ENCODE results near the gene NFIB.

DNA sequence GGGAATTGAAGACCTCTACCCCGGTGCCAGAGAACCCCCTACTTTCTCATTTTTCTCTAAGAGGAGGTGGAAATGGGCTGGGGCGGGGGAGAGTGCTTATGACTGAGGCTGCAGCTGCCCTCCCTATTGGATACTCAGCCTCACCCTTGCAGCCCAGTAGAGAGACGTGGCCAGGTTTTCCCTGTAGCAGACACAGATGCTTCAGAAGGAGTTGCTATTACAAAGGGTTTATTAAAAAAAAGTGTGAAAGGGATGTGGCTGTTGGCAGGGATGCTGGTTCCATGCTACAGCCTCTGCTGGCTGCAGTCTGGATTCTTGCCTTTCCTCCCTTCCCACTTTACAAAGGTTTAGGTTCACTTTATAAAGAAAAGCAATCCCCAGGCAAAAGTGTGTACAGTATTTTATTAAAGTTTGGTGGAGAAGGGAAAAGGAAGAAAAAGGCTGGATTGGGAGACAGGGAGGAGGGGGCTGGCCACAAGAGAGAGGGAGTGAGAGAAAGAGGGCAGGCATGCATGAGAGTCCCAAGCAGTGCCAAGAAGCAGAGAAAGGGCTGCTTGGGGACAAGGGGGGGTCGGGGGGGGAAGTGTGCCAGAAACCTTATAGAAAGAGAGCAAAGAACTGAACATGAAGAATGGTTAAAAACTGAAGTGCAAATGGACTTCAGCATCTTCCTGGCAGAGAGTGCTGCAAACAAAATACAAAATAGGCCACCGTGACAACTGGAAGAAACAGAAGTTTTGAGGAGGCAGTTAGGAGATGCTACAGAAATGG lies 29.5 kb upstream of the NFIB start:
- no peak for TF ChIP-seq SMC3 (IDR thresholded peaks at IDR 0.05; ENCODE audit: low read depth, low read length)
- TF ChIP-seq, protein P1, sequence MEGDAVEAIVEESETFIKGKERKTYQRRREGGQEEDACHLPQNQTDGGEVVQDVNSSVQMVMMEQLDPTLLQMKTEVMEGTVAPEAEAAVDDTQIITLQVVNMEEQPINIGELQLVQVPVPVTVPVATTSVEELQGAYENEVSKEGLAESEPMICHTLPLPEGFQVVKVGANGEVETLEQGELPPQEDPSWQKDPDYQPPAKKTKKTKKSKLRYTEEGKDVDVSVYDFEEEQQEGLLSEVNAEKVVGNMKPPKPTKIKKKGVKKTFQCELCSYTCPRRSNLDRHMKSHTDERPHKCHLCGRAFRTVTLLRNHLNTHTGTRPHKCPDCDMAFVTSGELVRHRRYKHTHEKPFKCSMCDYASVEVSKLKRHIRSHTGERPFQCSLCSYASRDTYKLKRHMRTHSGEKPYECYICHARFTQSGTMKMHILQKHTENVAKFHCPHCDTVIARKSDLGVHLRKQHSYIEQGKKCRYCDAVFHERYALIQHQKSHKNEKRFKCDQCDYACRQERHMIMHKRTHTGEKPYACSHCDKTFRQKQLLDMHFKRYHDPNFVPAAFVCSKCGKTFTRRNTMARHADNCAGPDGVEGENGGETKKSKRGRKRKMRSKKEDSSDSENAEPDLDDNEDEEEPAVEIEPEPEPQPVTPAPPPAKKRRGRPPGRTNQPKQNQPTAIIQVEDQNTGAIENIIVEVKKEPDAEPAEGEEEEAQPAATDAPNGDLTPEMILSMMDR (IDR thresholded peaks at IDR 0.05), result no peak
- no peak for TF ChIP-seq RFX5 (IDR thresholded peaks at IDR 0.05; ENCODE audit: low read length)
- no peak for TF ChIP-seq EP300 (IDR thresholded peaks at IDR 0.05; ENCODE audit: borderline replicate concordance in 1 of 2, low read depth in 1 of 2, low read length in 1 of 2)
- no peak for TF ChIP-seq TAF1 (IDR thresholded peaks at IDR 0.05; ENCODE audit: borderline replicate concordance, low read depth, low read length)
- no peak for TF ChIP-seq EZH2phosphoT487 (IDR thresholded peaks at IDR 0.05; ENCODE audit: borderline replicate concordance, low read depth)
- no peak for TF ChIP-seq SIN3A (IDR thresholded peaks at IDR 0.05; ENCODE audit: borderline replicate concordance, low read depth, low read length)
- no peak for TF ChIP-seq POLR2AphosphoS5 (IDR thresholded peaks at IDR 0.05; ENCODE audit: low read depth, low read length)
- TF ChIP-seq MXI1 (IDR thresholded peaks at IDR 0.05; ENCODE audit: low read depth, low read length), result no peak
- no peak for TF ChIP-seq GATA2 (CRISPR knock-in tag; IDR thresholded peaks at IDR 0.05)

All from SK-N-SH (cell line).